Measurements from ENCODE around the gene FTL.

The FTL gene

DNA sequence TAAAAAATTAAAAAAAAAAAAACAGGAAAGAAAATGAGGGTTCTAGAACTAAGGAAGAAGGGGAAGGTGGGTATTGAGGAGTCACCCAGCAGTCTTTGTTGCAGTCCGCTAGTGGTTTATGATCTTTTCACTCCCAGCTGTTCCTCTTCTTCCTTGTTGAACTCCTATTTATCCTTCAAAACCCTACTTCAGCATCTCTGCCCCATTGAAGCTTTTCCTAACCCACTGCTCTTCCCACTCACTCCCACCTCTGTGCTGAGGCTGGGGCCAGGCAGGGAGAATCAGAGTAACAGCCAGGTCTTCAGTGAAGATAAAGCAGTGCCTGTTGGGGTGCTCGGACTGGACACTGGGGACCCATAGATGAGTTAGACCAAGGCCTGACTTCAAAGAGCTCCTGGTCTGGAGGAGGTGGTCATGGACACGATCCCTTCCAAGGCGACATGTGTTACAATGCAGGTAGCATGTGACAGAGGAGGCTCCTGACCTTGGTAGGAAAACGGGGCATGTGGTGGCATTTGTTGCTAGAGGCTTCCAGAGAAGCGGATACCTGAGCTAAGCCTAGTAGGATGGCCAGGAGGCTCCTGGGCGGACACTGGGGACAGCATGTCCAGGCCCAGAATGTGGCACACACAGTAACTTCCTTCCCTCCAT lies 40.0 kb downstream of the FTL start:
- TF ChIP-seq, protein P1, sequence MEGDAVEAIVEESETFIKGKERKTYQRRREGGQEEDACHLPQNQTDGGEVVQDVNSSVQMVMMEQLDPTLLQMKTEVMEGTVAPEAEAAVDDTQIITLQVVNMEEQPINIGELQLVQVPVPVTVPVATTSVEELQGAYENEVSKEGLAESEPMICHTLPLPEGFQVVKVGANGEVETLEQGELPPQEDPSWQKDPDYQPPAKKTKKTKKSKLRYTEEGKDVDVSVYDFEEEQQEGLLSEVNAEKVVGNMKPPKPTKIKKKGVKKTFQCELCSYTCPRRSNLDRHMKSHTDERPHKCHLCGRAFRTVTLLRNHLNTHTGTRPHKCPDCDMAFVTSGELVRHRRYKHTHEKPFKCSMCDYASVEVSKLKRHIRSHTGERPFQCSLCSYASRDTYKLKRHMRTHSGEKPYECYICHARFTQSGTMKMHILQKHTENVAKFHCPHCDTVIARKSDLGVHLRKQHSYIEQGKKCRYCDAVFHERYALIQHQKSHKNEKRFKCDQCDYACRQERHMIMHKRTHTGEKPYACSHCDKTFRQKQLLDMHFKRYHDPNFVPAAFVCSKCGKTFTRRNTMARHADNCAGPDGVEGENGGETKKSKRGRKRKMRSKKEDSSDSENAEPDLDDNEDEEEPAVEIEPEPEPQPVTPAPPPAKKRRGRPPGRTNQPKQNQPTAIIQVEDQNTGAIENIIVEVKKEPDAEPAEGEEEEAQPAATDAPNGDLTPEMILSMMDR (IDR thresholded peaks at IDR 0.05) = no peak

GRCh38 chr19:49006905-49007304 lies 41.8 kb downstream of the FTL start:
- TF ChIP-seq, protein P1 (IDR thresholded peaks at IDR 0.05) = no peak

DNA sequence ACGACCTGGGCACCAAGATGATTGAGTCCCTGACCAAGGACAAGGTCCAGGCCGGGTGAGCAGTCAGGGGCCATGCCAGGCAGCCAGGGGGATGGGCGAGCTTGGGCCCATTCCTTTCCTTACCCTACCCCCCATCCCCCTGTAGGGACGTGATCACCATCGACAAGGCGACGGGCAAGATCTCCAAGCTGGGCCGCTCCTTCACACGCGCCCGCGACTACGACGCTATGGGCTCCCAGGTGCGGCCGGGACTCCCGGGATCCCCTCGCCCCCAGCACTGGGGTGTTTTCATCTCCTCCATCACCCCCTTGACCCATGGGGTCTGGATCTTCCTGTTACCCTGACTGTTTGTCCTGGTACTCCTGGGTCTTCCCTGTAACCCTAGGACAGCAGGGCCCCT lies 44.7 kb downstream of the FTL start:
- TF ChIP-seq, protein P1 (IDR thresholded peaks at IDR 0.05) = no peak

- TF ChIP-seq, protein P1 (IDR thresholded peaks at IDR 0.05) = no peak
These were observed 45.3 kb downstream of the FTL start for GRCh38 chr19:49010453-49010852.

GRCh38 chr19:49011194-49011593 lies 46.1 kb downstream of the FTL start:
- TF ChIP-seq, protein P1 (IDR thresholded peaks at IDR 0.05) = no peak

GRCh38 chr19:49014123-49014869 lies 49.2 kb downstream of the FTL start:
- TF ChIP-seq, protein P1 (IDR thresholded peaks at IDR 0.05) = no peak

DNA sequence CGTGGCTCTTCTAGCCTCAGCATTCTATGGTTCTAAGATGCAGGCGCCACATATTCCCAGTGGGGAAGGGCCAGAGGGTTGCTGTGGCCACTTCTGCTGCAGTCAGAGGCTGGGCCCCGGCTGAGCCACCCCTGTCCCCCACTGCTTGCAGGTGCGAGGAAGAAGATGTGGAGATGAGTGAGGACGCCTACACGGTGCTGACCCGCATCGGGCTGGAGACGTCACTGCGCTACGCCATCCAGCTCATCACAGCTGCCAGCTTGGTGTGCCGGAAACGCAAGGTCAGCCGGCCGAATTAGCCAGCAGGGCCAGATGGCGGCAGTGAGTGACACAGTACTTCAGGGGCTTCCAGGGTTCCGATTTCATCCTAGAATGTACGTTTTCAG lies 49.8 kb downstream of the FTL start:
- TF ChIP-seq, protein P1 (IDR thresholded peaks at IDR 0.05) = no peak
